GM08714 (cell line): Measurements from ENCODE around the gene PIAS4.
"Not testable (repeated sequence)": the region's sequence is repeated elsewhere in the genome, so short reads cannot be mapped to it uniquely, and the experiment has no call there.

ENCODE experiments used
- H3K4me3 ChIP-seq: fragments of 200-500 bp; sonication (Bioruptor generic); 2 replicates; pipeline ENCODE4 v1.5.1; 2014; ENCODE audit warnings: mild to moderate bottlenecking, low read length, inconsistent platforms
- ZNF274 ChIP-seq: IDR thresholded peaks from 2 replicates; pipeline ENCODE4 v1.6.1; 2012; ENCODE audit warnings: mild to moderate bottlenecking, low read depth, low read length

Gene PIAS4

GRCh38 chr19:4007836-4008539, 452 bp downstream of the PIAS4 start:
- TF ChIP-seq ZNF274 = no peak
- peak overlapping the region; percentile 98 for H3K4me3 ChIP-seq

DNA sequence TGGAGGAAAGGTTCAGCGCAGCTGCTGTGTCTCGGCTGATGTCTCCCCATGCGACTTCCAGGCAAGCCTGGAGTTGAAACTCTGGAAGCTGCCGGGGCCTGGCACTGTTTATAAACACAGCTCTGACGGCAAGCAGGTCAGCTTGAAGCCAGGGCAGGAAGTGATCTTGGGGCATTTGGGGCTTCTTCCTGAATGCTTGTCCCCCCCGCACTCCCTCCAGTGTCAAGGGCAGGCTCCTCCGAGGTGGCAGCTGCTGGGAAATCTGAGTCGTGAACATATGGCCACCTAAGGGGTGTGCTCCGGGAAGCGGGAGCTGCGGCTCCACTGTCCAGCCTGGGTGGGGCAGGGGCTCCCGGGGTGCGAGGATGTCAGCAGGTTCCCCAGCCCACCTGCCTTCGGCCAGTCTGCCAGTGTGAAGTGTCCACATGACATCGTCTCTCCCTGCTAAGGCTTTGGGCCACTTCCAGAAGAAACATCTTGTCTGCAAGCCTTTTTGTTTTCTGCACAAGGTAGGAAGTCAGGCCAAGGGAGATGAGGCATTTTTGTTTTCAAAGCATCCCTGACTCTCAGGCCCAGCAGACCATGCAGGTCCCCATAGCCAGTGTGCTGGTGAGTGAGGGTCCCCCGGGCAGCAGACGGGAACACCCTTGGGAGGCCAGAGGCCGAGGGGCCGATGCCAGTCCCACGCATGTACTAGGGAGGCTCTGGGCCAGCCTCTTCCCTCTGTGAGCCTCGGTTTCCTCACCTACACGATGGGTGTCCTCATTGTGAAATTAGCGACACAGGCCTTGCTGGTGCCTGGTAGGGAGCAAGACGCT, 2.7 kb downstream of the PIAS4 start:
- no peak overlapping the region for H3K4me3 ChIP-seq
- no peak for TF ChIP-seq ZNF274

DNA sequence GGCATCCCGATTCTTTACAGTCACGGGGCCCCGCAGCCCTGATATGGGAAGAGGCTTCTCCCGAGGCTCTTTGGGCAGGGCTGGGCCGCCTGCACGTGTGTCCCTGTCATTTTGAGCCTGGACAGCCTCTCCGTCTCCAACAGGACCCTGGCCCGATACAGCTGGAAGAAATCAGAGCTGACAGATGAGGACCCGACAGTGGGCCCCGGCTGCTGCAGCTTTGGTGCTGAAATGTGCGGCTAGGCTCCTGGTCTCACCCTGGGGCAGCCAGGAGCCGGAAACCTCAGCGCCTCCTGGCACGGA, 3.2 kb downstream of the PIAS4 start:
- no peak for TF ChIP-seq ZNF274
- H3K4me3 ChIP-seq = no peak overlapping the region

DNA sequence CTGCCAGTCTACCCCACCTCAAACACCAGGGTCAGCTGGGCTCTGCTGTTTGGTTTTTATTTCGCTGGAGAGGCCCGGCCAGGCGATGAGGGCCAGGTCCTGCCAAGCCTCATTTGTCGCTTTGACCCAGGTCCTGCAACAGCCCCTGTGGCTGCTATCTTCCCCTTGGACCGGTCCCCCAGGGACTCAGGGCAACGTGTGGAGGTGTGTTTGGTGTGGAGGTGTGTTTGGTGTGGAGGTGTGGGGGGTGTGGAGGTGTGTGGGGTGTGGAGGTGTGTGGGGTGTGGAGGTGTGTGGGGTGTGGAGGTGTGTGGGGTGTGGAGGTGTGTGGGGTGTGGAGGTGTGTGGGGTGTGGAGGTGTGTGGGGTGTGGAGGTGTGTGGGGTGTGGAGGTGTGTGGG, 3.9 kb downstream of the PIAS4 start:
- H3K4me3 ChIP-seq = not testable (repeated sequence)

GRCh38 chr19:4012092-4012974, 4.8 kb downstream of the PIAS4 start:
- no peak for TF ChIP-seq ZNF274
- no peak overlapping the region for H3K4me3 ChIP-seq

DNA sequence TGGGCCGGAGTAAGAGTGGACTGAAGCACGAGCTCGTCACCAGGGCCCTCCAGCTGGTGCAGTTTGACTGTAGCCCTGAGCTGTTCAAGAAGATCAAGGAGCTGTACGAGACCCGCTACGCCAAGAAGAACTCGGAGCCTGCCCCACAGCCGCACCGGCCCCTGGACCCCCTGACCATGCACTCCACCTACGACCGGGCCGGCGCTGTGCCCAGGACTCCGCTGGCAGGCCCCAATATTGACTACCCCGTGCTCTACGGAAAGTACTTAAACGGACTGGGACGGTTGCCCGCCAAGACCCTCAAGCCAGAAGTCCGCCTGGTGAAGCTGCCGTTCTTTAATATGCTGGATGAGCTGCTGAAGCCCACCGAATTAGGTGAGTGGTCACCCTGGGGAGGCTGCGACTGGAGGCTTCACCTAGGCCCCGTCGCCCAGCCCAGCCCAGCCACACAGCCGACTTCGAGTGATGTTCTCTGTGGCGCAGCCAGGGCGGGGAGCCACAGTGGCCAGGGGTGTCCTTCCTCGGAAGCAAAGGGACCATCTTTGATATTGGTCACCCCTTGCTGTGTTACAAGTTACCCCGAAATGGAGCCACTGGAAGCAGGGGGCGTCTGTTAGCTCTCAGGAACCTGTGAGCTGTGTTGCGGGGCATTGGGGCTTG, 5.6 kb downstream of the PIAS4 start:
- no peak overlapping the region for H3K4me3 ChIP-seq
- TF ChIP-seq ZNF274 = no peak

DNA sequence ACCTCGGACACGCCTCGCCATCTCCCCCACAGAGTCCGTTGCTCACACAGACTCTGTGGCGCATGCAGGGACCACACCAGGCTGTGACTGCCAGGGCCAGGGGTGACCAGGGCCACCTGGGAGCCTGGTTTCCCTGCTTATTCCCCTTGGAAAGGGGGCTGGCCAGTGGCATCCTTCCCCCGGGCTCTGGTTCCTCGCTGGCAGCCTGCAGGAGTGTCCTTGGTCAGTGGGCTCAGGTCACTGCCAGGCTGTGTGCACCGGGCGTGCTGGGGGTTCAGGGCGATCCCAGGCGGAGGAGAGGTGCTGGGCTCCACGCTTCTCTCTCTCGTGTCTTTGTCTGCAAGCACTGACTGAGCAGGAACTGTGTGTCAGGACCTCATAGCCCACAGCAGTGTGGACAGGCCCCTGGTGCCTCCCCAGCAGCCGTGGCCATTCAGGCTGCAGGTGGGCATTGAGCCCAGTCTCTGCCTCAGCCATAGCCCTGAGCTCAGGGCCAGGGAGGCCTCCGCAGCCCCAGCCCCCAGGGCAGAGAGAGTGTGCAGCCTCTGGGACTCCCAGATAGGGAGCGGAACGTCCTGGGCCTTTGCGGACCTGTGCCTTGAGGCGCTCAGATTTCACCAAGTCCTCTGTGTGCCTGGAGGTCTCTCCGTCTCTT, 6.5 kb downstream of the PIAS4 start:
- TF ChIP-seq ZNF274 = no peak
- no peak overlapping the region for H3K4me3 ChIP-seq

- no peak for TF ChIP-seq ZNF274
- no peak overlapping the region for H3K4me3 ChIP-seq
Observed at GRCh38 chr19:4014541-4015491, 7.3 kb downstream of the PIAS4 start.

DNA sequence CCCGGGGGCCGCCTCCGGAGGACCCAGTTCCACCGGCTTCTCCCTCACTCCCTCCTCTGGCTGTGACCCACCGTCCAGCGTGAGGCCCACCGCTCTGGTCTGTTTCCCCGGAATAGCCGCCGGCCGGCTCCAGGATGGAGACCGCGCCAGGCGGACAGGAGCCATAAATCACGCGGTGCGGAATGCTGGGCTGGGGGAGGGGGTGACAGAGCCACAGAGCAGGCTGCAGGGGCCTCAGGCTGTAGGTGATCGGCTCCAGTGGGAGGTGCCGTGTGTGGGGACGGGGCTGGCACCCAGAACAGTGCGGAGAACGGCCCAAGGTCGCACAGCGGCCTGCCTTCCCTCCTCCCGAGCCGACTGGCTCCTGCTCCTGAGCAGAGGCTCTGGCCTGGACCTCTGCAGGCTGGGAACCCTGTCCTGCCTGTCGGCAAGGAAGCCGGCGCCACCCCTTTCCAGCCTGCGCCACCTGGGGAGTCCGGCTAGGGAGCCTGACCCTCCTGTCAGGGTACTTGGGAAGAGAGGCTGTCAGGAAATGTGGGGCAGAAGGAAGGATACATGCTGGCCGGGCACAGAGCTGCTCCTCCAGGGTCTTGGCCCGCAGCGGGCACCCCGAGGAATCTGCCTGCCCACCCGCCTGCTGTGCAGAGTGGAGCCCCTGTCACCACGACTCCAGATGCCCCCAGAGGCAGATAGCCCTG, 8.3 kb downstream of the PIAS4 start:
- no peak for TF ChIP-seq ZNF274
- no peak overlapping the region for H3K4me3 ChIP-seq

GRCh38 chr19:4016486-4016885, 8.9 kb downstream of the PIAS4 start:
- H3K4me3 ChIP-seq = no peak overlapping the region
- no peak for TF ChIP-seq ZNF274

GRCh38 chr19:4016903-4017638, 9.5 kb downstream of the PIAS4 start:
- H3K4me3 ChIP-seq = no peak overlapping the region
- no peak for TF ChIP-seq ZNF274
